Retinal pigment epithelial cell (primary cell): ENCODE measurements around the gene SLC7A6.
A peak's percentile ranks its signal among the peaks of the same experiment; 100 is the strongest.

Source experiments
- DNase-seq: peaks from one replicate; pipeline ENCODE4 v3.0.0-alpha.2; 2010; ENCODE audit warnings: low read depth
- H3K4me3 ChIP-seq: 2 replicates; pipeline ENCODE4 v1.5.1; 2011; ENCODE audit warnings: mild to moderate bottlenecking, low read length, control low read depth, moderate library complexity
- TF ChIP-seq, protein P1 (sequence below): conservative IDR thresholded peaks from 2 replicates; pipeline ENCODE4 v1.5.1; 2011; ENCODE audit warnings: low read depth, low read length, control low read depth, inconsistent platforms

SLC7A6 gene

DNA sequence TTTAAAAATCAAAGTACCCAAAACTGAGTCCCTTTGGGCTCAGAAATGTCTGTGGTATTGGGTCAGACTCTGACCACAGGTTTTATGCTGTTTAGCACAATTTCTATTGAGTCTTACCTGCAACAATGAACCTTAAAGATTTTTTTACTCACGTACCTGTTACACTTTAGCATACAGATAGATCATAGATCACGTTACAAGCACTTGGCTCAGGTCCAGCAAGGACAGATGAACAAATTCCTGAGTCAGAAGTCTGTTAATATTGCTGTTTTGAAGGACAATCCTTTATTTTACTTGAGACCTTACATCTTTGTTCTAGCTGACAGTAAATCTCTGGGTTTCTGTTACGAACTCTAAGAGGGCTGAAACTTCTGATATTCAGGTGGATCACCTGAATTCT, 33.6 kb downstream of the SLC7A6 start:
- TF ChIP-seq, protein P1, sequence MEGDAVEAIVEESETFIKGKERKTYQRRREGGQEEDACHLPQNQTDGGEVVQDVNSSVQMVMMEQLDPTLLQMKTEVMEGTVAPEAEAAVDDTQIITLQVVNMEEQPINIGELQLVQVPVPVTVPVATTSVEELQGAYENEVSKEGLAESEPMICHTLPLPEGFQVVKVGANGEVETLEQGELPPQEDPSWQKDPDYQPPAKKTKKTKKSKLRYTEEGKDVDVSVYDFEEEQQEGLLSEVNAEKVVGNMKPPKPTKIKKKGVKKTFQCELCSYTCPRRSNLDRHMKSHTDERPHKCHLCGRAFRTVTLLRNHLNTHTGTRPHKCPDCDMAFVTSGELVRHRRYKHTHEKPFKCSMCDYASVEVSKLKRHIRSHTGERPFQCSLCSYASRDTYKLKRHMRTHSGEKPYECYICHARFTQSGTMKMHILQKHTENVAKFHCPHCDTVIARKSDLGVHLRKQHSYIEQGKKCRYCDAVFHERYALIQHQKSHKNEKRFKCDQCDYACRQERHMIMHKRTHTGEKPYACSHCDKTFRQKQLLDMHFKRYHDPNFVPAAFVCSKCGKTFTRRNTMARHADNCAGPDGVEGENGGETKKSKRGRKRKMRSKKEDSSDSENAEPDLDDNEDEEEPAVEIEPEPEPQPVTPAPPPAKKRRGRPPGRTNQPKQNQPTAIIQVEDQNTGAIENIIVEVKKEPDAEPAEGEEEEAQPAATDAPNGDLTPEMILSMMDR: no peak
- no peak for DNase-seq

DNA sequence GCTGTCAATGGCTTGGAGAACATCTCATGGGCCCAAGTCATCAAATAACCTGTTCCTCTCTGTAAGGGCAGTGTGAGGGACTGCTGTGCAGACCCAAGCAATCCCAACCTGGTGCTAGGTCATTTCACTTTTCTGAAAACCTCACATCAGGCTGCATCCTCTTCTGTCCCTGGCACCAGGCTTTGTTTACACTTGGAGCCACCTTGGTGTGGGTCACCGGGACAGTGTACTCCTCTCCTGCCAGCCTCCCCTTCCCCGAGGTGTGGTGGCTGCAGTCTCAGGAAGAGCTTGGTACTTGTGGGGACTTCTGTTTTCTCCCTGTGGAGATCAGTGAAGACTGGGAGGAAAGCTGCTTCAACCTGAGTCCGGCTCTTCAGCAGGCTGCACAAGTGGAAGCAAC, 34.0 kb downstream of the SLC7A6 start:
- H3K4me3 ChIP-seq: no peak overlapping the region
- DNase-seq: no peak
- TF ChIP-seq, protein P1: no peak

More for the DNA sequence above, 33.6 kb downstream of the SLC7A6 start:
- no peak overlapping the region for H3K4me3 ChIP-seq

DNA sequence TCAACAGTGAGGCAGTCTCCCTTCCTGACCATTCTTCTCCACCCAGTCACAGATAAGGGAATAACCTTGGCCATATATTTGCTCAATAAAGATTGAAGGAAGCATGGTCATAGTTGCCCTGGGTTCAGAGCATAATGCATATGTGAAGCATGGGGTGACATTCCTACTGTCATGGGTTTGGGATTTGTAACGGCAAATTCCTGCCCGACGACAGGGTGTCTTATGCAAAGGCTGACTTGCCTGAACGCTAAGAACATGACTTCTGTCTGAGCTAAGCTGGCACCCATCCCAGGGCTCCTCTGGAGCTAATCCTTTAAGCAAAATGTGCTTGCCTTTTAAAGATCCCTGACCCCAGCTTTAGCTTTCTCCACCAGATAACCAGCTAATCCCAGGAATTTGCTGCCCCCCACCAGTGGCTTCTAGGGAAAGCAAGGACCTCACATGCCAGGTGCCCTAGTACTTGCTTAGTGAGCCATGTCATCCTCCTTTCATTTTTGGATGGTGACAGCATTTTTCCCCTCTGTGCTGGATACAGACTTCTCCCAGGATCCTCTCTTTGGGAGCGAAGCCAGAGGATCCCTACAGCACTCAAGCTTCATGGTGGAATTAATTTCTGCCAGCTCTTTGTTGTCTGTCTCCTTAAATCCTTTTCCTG, 34.7 kb downstream of the SLC7A6 start:
- peak; percentile 100 for DNase-seq
- TF ChIP-seq, protein P1: no peak
- H3K4me3 ChIP-seq: no peak overlapping the region

DNA sequence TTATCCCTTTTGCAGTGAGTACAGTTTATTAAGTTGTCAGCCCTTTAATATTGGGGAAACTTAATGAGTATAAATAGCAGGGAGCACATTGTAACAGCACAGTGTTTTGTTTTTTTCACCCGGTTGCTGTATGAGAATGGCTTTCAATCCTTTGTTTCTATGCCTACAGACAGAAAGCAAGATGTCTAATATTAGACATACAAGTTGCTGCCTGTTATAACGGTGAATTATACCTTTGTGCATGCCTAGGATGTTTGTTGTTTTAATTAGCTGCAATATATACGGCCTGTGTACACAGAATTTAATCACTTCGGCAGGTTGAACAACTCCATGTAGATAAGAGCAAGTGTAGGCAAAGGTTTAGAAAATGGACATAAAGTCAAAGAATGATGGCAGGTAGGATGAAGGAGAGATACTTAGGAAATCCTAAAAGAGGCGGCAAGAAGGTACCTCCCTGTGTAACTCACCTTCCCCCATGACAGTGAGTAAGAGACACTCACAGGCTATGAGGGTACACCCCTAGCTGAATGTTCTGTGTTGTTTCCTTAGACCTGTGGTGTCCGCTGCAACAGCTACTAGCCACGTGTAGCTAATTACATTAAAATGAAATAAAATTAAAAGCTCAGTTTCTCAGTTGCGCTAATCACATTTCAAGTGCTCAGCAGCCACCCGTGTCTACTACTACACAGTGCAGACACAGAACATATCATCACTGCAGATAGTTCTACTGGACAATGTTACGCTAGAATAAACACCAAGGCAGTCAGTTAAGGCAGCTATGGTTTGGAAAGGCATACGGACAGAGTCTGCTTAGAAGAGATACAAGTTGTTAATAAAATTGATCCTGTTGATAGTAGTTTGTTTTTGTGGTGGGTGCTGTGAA, 35.5 kb downstream of the SLC7A6 start:
- no peak for DNase-seq
- TF ChIP-seq, protein P1: no peak
- no peak overlapping the region for H3K4me3 ChIP-seq

DNA sequence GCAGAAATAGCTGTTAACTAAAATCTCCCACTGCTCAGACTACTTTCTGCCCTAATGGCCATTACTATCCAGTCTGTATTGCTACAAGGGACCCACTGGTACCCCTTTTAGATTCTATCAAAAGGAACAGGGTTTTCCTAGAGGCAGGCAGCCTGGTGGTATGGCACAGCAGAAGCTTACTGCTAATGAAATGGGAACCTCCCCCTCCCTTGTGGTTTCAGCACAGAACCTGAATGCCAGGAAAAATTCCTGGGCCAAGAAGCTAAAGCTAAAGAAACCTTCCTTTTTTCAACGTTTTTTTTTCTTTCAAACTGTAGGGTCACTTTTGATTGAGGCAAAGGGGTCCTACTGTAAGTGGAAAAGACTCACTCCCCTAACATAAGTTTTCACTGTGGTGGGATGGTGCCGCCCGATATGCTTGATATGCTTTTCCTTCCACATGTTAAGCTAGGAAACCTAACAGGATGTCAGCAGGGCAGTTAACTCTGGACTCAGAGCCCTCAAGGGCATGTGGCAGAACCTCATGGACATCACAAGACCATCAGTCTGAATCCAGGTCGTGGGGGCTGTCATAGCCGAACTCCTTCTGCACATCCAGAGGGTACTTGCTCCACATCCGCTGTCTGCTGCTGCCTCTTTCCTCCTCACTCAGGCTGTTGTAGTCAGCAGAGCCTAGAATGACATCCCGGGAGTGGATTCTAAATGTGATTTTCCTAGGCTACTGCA, 36.6 kb downstream of the SLC7A6 start:
- H3K4me3 ChIP-seq: no peak overlapping the region
- peak; percentile 53 for DNase-seq
- TF ChIP-seq, protein P1: peak; percentile 4

DNA sequence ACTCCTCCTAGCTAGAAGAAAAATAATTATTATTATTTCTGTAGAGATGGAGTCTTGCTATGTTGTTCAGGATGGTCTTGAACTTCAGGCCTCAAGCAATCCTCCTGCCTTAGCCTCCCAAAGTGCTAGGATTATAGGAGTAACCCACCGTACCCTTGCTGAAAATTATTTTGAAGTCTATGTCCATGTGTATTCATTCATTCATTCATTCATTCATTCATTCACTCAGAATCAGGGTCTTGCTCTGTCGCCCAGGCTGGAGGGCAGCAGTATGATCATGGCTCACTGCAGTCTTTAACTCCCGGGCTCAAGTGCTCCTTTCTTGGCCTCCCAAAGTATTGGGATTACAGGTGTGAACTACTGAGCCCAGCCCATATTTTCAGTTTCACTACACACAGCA, 42.3 kb downstream of the SLC7A6 start:
- no peak for DNase-seq
- no peak overlapping the region for H3K4me3 ChIP-seq
- TF ChIP-seq, protein P1: no peak
